ENCODE data around the gene GUCY2C. TPM values are rescaled to one million over a fixed set of nuclear protein-coding genes. Genes with fewer than 3 reads are reported as not detected.

Gene GUCY2C
- total and polyA plus RNA-seq, 4 donors = 0.01 to 0.05 TPM; not detected in 2

DNA sequence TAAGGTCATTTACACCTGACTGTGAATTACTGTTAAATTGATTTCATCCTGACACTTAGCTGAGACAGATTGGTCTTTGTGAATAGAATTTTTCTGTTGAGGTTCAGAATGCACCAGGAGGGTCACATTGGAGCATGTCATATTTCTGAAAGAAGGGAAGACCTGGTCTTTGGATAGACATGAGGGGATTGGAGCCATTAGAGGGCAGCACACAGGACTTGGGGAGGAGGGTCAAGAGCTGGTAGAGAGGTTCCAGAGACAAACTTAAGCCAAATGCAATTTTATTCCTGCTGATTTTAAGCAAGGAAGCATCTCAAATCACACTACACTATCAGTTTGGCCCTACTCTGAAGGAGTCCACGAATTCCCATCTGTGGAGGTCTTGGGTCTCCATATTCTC lies 41.1 kb downstream of the GUCY2C start:
- Histone ChIP-seq H3K9me3 (ENCODE audit: control insufficient read depth in 4 of 4, low read length in 3 of 4) (no peaks in the 10 kb centered on the region), H3K4me3 (ENCODE audit: low read depth in 1 of 3, low read length in 3 of 3) (no peak overlapping the region), H3K36me3 (ENCODE audit: control insufficient read depth in 4 of 4, insufficient read depth in 3 of 4, low read depth in 1 of 4, low read length in 3 of 4) (no peaks in the 10 kb centered on the region), H3K4me1 (ENCODE audit: control insufficient read depth in 4 of 4, insufficient read depth in 4 of 4, low read length in 3 of 4) (peaks cover 0 to 3% (median 0%) of the 10 kb centered on the region in 4 donors), H3K27me3 (ENCODE audit: control insufficient read depth in 4 of 4, insufficient read depth in 4 of 4, low read length in 3 of 4) (no peaks in the 10 kb centered on the region), H3K9ac (ENCODE audit: low read depth in 1 of 2, low read length in 2 of 2) (no peak overlapping the region), H3K27ac (ENCODE audit: low read depth in 1 of 2, low read length in 2 of 2) (no peak overlapping the region)
- DNase-seq (ENCODE audit: low spot score) = no peak
- 96% methylated on average over 1 of the region's 1 CpG for WGBS
- no peak for TF ChIP-seq REST (IDR thresholded peaks at IDR 0.05)
- no peak for TF ChIP-seq FOXA2 (IDR thresholded peaks at IDR 0.05)
- no peak for TF ChIP-seq JUND (IDR thresholded peaks at IDR 0.05)
- no peak for TF ChIP-seq ZBTB33 (IDR thresholded peaks at IDR 0.05)
- TF ChIP-seq HNF4G (IDR thresholded peaks at IDR 0.05) = no peak
- no peak for TF ChIP-seq EGR1 (IDR thresholded peaks at IDR 0.05; ENCODE audit: low read depth in 2 of 2)
- no peak for TF ChIP-seq ATF3 (IDR thresholded peaks at IDR 0.05)
- no peak for TF ChIP-seq GABPA (IDR thresholded peaks at IDR 0.05 in 1 of 2, conservative IDR thresholded peaks at IDR 0.05 in 1 of 2)
- no peak for TF ChIP-seq FOXA1 (IDR thresholded peaks at IDR 0.05)

- Histone ChIP-seq H3K27ac (ENCODE audit: low read depth in 1 of 2, low read length in 2 of 2) (no peak overlapping the region), H3K9me3 (ENCODE audit: control insufficient read depth in 4 of 4, low read length in 3 of 4) (no peaks in the 10 kb centered on the region), H3K4me3 (ENCODE audit: low read depth in 1 of 3, low read length in 3 of 3) (no peak overlapping the region), H3K27me3 (ENCODE audit: control insufficient read depth in 4 of 4, insufficient read depth in 4 of 4, low read length in 3 of 4) (no peaks in the 10 kb centered on the region), H3K4me1 (ENCODE audit: control insufficient read depth in 4 of 4, insufficient read depth in 4 of 4, low read length in 3 of 4) (peaks cover 0 to 3% (median 0%) of the 10 kb centered on the region in 4 donors), H3K36me3 (ENCODE audit: control insufficient read depth in 4 of 4, insufficient read depth in 3 of 4, low read depth in 1 of 4, low read length in 3 of 4) (no peaks in the 10 kb centered on the region), H3K9ac (ENCODE audit: low read depth in 1 of 2, low read length in 2 of 2) (no peak overlapping the region)
- DNase-seq (ENCODE audit: low spot score) = no peak
- TF ChIP-seq YY1 (IDR thresholded peaks at IDR 0.05) = no peak
- TF ChIP-seq RXRA (IDR thresholded peaks at IDR 0.05) = no peak
- TF ChIP-seq NR2F2 (IDR thresholded peaks at IDR 0.05) = no peak
- TF ChIP-seq FOXA1 (IDR thresholded peaks at IDR 0.05) = no peak
- TF ChIP-seq CTCF (IDR thresholded peaks at IDR 0.05; ENCODE audit: low read depth, low read length, missing input control) = no peak
- TF ChIP-seq SP1 (IDR thresholded peaks at IDR 0.05) = no peak
- TF ChIP-seq EGR1 (IDR thresholded peaks at IDR 0.05; ENCODE audit: low read depth in 2 of 2) = no peak
- TF ChIP-seq RAD21 (IDR thresholded peaks at IDR 0.05) = no peak
Observed at GRCh38 chr12:14654842-14655241, 41.6 kb downstream of the GUCY2C start.
